Parathyroid adenoma (tissue), 2 donors: Measurements from ENCODE around the gene TENM4.

Experiments used
- H2AFZ ChIP-seq: fragments of 300-600 bp; sonication (generic); one replicate; pipeline ENCODE4 v1.7.0; 2017; ENCODE audit warnings: antibody characterized with exemption, mild to moderate bottlenecking
- H3K27ac ChIP-seq: fragments of 300-600 bp; sonication (generic); one replicate; pipeline ENCODE4 v1.7.0; 2017
- H3K27me3 ChIP-seq: fragments of 300-600 bp; sonication (generic); one replicate; pipeline ENCODE4 v1.7.0; 2017; ENCODE audit warnings: low read length; ENCODE audit not compliant: control insufficient read depth, insufficient read depth
- H3K36me3 ChIP-seq: fragments of 300-600 bp; sonication (generic); one replicate; pipeline ENCODE4 v1.7.0; 2017; ENCODE audit warnings: low read length; ENCODE audit not compliant: control insufficient read depth, insufficient read depth
- H3K4me1 ChIP-seq: fragments of 300-600 bp; sonication (generic); one replicate; pipeline ENCODE4 v1.7.0; 2017; ENCODE audit warnings: control low read depth
- H3K4me2 ChIP-seq: fragments of 300-600 bp; sonication (generic); one replicate; pipeline ENCODE4 v1.7.0; 2017; ENCODE audit warnings: low read length
- H3K4me3 ChIP-seq: fragments of 300-600 bp; sonication (generic); one replicate; pipeline ENCODE4 v1.7.0; 2017; ENCODE audit warnings: low read depth, low read length
- H3K79me2 ChIP-seq: fragments of 300-600 bp; sonication (generic); one replicate; pipeline ENCODE4 v1.7.0; 2017; ENCODE audit warnings: control low read depth
- H3K9ac ChIP-seq: fragments of 300-600 bp; sonication (generic); one replicate; pipeline ENCODE4 v1.7.0; 2017; ENCODE audit warnings: mild to moderate bottlenecking
- H3K9me3 ChIP-seq: fragments of 300-600 bp; sonication (generic); one replicate; pipeline ENCODE4 v1.7.0; 2017; ENCODE audit warnings: low read length; ENCODE audit not compliant: control insufficient read depth
- TF ChIP-seq, protein P1 (sequence below): fragments of 300-600 bp; sonication (generic); IDR thresholded peaks from one replicate; pipeline ENCODE4 v1.7.0; 2017; ENCODE audit warnings: antibody characterized with exemption, mild to moderate bottlenecking
- donor health status: primary hyperparathyroidism.

The TENM4 gene

GRCh38 chr11:78676026-78676557 lies 764.7 kb downstream of the TENM4 start:
- H3K9ac ChIP-seq: no peak overlapping the region
- H3K79me2 ChIP-seq: no peaks in the 10 kb centered on the region
- H3K4me2 ChIP-seq: no peak overlapping the region
- no peaks in the 10 kb centered on the region for H3K4me1 ChIP-seq
- H3K36me3 ChIP-seq: no peaks in the 10 kb centered on the region
- H2AFZ ChIP-seq: no peak overlapping the region
- TF ChIP-seq, protein P1, sequence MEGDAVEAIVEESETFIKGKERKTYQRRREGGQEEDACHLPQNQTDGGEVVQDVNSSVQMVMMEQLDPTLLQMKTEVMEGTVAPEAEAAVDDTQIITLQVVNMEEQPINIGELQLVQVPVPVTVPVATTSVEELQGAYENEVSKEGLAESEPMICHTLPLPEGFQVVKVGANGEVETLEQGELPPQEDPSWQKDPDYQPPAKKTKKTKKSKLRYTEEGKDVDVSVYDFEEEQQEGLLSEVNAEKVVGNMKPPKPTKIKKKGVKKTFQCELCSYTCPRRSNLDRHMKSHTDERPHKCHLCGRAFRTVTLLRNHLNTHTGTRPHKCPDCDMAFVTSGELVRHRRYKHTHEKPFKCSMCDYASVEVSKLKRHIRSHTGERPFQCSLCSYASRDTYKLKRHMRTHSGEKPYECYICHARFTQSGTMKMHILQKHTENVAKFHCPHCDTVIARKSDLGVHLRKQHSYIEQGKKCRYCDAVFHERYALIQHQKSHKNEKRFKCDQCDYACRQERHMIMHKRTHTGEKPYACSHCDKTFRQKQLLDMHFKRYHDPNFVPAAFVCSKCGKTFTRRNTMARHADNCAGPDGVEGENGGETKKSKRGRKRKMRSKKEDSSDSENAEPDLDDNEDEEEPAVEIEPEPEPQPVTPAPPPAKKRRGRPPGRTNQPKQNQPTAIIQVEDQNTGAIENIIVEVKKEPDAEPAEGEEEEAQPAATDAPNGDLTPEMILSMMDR: no peak
- no peaks in the 10 kb centered on the region for H3K9me3 ChIP-seq
- H3K4me3 ChIP-seq: no peak overlapping the region
- H3K27ac ChIP-seq: no peak overlapping the region
- H3K27me3 ChIP-seq: no peaks in the 10 kb centered on the region

- H3K4me2 ChIP-seq: no peak overlapping the region
- H2AFZ ChIP-seq: no peak overlapping the region
- TF ChIP-seq, protein P1: no peak
- H3K9me3 ChIP-seq: no peaks in the 10 kb centered on the region
- H3K36me3 ChIP-seq: no peaks in the 10 kb centered on the region
- H3K4me3 ChIP-seq: no peak overlapping the region
- H3K9ac ChIP-seq: no peak overlapping the region
- H3K27ac ChIP-seq: no peak overlapping the region
- H3K27me3 ChIP-seq: no peaks in the 10 kb centered on the region
- H3K4me1 ChIP-seq: no peaks in the 10 kb centered on the region
- no peaks in the 10 kb centered on the region for H3K79me2 ChIP-seq
Measured at GRCh38 chr11:78672850-78673620, 767.8 kb downstream of the TENM4 start.

GRCh38 chr11:78669249-78669648 lies 771.6 kb downstream of the TENM4 start:
- H3K27ac ChIP-seq: no peak overlapping the region

DNA sequence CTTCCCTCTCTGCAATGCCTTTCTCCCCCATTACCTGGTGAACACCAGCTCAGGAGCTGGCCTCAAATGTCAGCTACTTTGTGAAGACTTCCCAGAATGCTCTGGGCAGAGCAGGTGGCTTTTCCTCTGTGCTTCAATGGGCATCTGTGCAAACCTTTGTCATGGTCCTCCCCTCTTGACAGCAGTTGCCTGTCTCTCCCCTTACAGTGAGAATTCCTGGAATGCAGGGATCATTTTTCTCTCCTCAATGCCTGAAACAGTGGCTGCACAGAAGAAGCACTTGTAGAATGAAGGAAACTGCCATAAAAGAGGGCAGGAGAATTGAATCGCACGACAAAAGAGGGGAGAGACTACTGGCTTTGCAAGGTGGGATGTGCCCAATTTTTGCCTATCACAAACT lies 773.4 kb downstream of the TENM4 start:
- H3K9me3 ChIP-seq: no peaks in the 10 kb centered on the region
- H3K36me3 ChIP-seq: no peaks in the 10 kb centered on the region
- H3K27ac ChIP-seq: no peak overlapping the region

More at GRCh38 chr11:78669249-78669648, 771.6 kb downstream of the TENM4 start:
- Histone ChIP-seq H3K9ac (no peak overlapping the region), H3K79me2 (no peaks in the 10 kb centered on the region), H3K36me3 (no peaks in the 10 kb centered on the region), H2AFZ (no peak overlapping the region), H3K9me3 (no peaks in the 10 kb centered on the region), H3K4me2 (no peak overlapping the region), H3K4me3 (no peak overlapping the region), H3K27me3 (no peaks in the 10 kb centered on the region), H3K4me1 (no peaks in the 10 kb centered on the region)
- TF ChIP-seq, protein P1: no peak

More for the DNA sequence above, 773.4 kb downstream of the TENM4 start:
- no peaks in the 10 kb centered on the region for H3K27me3 ChIP-seq
- no peaks in the 10 kb centered on the region for H3K79me2 ChIP-seq
- no peak overlapping the region for H3K4me3 ChIP-seq
- no peak overlapping the region for H3K9ac ChIP-seq
- no peak overlapping the region for H3K4me2 ChIP-seq
- TF ChIP-seq, protein P1: no peak
- no peak overlapping the region for H2AFZ ChIP-seq
- H3K4me1 ChIP-seq: no peaks in the 10 kb centered on the region
